ENCODE measurements around the gene CA12. TPM values are rescaled to one million over a fixed set of nuclear protein-coding genes. Genes with fewer than 3 reads are reported as not detected.

The CA12 gene
- total and polyA plus RNA-seq, 12 donors, result under 0.01 to 1.4 (median 0.31) TPM; not detected in 2

DNA sequence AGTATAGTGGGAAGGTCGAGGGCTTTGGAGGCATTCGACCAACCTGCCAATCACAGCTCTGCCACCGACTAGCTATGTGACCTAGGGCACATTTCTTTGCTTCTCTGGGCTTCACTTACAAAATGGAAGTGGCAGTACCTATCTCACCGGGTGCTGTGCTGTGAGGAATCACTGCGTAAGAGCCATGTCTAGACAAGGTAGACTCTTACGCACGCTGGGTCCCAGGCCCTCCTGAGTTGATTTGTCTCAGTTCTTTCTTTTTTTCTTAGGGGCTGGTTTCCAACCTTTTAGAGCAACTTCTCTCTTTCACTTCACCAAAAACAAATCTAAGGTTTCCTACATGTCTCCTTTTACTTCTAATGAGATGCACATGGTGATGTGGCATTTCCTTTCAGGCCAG is 18.8 kb downstream of the CA12 start:
- TF ChIP-seq POLR2A (IDR thresholded peaks at IDR 0.05), result no peak
- TF ChIP-seq, protein P1, sequence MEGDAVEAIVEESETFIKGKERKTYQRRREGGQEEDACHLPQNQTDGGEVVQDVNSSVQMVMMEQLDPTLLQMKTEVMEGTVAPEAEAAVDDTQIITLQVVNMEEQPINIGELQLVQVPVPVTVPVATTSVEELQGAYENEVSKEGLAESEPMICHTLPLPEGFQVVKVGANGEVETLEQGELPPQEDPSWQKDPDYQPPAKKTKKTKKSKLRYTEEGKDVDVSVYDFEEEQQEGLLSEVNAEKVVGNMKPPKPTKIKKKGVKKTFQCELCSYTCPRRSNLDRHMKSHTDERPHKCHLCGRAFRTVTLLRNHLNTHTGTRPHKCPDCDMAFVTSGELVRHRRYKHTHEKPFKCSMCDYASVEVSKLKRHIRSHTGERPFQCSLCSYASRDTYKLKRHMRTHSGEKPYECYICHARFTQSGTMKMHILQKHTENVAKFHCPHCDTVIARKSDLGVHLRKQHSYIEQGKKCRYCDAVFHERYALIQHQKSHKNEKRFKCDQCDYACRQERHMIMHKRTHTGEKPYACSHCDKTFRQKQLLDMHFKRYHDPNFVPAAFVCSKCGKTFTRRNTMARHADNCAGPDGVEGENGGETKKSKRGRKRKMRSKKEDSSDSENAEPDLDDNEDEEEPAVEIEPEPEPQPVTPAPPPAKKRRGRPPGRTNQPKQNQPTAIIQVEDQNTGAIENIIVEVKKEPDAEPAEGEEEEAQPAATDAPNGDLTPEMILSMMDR (IDR thresholded peaks at IDR 0.05), result no peak
- Histone ChIP-seq H3K27ac (no peak overlapping the region), H3K27me3 (no peaks in the 10 kb centered on the region), H3K36me3 (replicated peaks in 1 of 2) (no peaks in the 10 kb centered on the region), H3K4me1 (replicated peaks in 1 of 2) (no peaks in the 10 kb centered on the region), H3K9me3 (replicated peaks in 1 of 3) (no peaks in the 10 kb centered on the region), H3K4me3 (no peak overlapping the region)
- 78 to 92% (median 85%) methylated on average over 7 of the region's 7 CpGs for WGBS, 4 donors
- intact Hi-C loops (cut with DNase I), result no loop called here
- no peak for DNase-seq

DNA sequence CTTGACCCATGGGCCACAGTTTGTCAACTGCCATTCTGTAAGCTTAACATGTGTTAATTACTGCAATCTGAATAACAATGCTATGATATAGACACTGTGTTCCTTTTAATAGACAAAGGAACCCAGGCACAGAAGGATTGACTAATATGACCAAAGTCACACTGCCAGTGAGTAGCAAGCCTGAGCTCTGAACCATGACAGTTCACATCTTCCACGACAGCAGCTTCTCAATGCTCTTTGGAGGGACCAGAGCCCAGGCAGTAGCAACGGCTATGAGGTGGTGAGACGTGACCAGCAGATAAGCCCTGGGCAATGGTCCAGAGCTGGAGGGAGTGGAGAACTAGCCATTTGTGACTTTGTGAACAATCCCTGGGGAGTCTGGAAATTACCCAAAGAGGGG is 19.4 kb downstream of the CA12 start:
- intact Hi-C loops (cut with DNase I), result no loop called here
- H3K4me1 ChIP-seq (replicated peaks in 1 of 2), result no peaks in the 10 kb centered on the region
- H3K27me3 ChIP-seq, result no peaks in the 10 kb centered on the region
- no peak for TF ChIP-seq POLR2A (IDR thresholded peaks at IDR 0.05)
- TF ChIP-seq, protein P1 (IDR thresholded peaks at IDR 0.05), result no peak
- peak in 5 of 7 donors; percentile 23 to 53 (median 35) for DNase-seq
- no peaks in the 10 kb centered on the region for H3K9me3 ChIP-seq (replicated peaks in 1 of 3)
- no peak overlapping the region for H3K27ac ChIP-seq
- H3K36me3 ChIP-seq (replicated peaks in 1 of 2), result no peaks in the 10 kb centered on the region
- no peak overlapping the region for H3K4me3 ChIP-seq
- WGBS, 4 donors, result 37 to 56% (median 50%) methylated on average over 3 of the region's 3 CpGs

DNA sequence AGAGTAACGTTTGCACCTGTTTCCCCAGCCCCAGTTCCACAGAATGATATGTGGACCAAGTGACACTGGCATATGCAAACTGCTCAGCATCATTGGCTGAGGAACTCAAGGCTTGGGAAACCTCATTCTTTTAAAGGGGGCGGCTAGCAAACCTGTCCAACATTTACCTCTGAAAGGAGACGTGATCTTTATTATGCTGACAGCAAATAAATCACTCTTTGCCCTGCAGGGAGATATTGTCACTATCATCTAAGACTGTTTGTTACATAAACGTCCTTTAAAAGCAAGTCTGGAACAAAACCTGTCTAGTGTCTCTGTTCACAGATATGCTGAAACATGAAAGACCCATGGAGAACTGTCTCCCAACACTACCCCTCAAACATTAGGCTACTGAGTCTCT is 21.5 kb downstream of the CA12 start:
- DNase-seq, result no peak
- intact Hi-C loops (cut with DNase I), result no loop called here
- WGBS, 4 donors, result 70 to 71% (median 71%) methylated on average over 4 of the region's 4 CpGs
- no peak for TF ChIP-seq POLR2A (IDR thresholded peaks at IDR 0.05)
- H3K4me1 ChIP-seq (replicated peaks in 1 of 2), result no peaks in the 10 kb centered on the region
- H3K9me3 ChIP-seq (replicated peaks in 1 of 3), result no peaks in the 10 kb centered on the region
- H3K27ac ChIP-seq, result no peak overlapping the region
- H3K27me3 ChIP-seq, result no peaks in the 10 kb centered on the region
- H3K4me3 ChIP-seq, result no peak overlapping the region
- H3K36me3 ChIP-seq (replicated peaks in 1 of 2), result no peaks in the 10 kb centered on the region

DNA sequence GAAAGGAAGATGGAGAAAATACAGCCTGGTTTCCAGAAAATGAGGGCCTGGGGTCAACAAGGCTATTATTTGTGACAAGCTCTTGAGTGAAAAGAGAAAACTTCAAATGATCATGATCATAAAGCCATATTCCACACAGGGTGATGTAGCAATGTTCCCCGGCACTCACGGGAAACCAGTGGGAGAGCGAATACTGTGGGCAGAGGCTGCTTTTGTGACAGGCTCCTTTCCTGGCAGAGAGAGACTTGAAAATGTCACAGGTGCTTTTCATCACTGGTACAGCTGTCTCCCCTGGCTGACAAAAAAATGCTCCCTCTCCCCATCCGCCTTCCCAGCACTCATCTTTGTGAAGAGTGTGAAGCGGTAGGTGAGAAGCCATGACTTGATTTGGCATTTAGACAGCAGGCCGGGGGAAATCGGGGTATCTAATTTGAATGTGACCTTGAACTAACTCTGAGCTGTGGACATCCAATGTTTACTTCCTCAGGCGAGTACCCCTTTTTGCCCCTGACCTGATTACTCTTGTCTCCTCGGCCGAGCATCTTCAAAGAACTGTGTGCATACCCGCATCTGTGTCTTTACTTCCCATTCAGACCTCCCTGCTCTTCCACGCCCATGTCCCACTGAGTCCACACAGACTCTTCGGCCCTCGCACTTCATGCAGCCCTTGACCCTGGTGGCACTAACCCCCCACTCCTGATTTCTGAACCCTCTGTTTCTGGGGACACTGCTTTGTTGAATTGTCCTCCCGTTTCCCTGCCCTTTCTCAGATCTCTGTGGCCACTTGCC is 23.2 kb downstream of the CA12 start:
- DNase-seq, result no peak
- intact Hi-C loops (cut with DNase I), result no loop called here
- no peak overlapping the region for H3K4me3 ChIP-seq
- no peaks in the 10 kb centered on the region for H3K9me3 ChIP-seq (replicated peaks in 1 of 3)
- H3K27ac ChIP-seq, result no peak overlapping the region
- no peaks in the 10 kb centered on the region for H3K36me3 ChIP-seq (replicated peaks in 1 of 2)
- 72 to 80% (median 77%) methylated on average over 15 of the region's 15 CpGs for WGBS, 4 donors
- TF ChIP-seq POLR2A (IDR thresholded peaks at IDR 0.05), result no peak
- TF ChIP-seq, protein P1 (IDR thresholded peaks at IDR 0.05), result no peak
- no peaks in the 10 kb centered on the region for H3K27me3 ChIP-seq
- no peaks in the 10 kb centered on the region for H3K4me1 ChIP-seq (replicated peaks in 1 of 2)

DNA sequence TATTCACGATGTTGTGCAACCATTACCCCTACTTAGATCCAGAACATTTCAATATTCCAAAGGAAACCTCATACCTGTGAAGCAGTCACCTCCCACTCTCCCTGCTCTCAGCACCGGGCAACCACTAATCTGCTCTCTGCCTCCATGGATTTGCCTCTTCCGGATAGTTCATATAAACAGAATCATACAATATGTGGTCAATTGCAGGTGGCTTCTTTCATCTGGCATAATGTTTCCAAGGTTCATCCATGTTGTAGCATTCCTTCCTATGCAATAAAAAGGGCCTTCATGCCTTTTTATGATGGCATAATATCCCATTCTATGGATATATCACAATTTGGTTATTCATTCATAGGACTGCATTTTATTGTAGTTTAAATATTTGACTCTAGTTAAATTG is 23.9 kb downstream of the CA12 start:
- no peak for DNase-seq
- WGBS, 4 donors, result 89 to 97% (median 93%) methylated on average over 3 of the region's 3 CpGs
- TF ChIP-seq, protein P1 (IDR thresholded peaks at IDR 0.05), result no peak
- no peak for TF ChIP-seq POLR2A (IDR thresholded peaks at IDR 0.05)
- Histone ChIP-seq H3K36me3 (replicated peaks in 1 of 2) (no peaks in the 10 kb centered on the region), H3K4me3 (no peak overlapping the region), H3K4me1 (replicated peaks in 1 of 2) (no peaks in the 10 kb centered on the region), H3K27me3 (no peaks in the 10 kb centered on the region), H3K27ac (no peak overlapping the region), H3K9me3 (replicated peaks in 1 of 3) (no peaks in the 10 kb centered on the region)
- intact Hi-C loops (cut with DNase I), result no loop called here
